Activated effector memory CD4-positive, alpha-beta T cell treated with Interleukin-2 at 50 U/mL for 16 hours (primary cell): ENCODE results near the gene HCST.

Experiments
- DNase-seq: peaks from one replicate; pipeline ENCODE4 v3.0.0-alpha.2; 2020

Gene HCST

GRCh38 chr19:35939307-35940077 lies 37.2 kb downstream of the HCST start:
- DNase-seq: no peak

GRCh38 chr19:35940078-35940775 lies 37.9 kb downstream of the HCST start:
- DNase-seq: no peak

- no peak for DNase-seq
Measured at GRCh38 chr19:35940839-35941238, 38.5 kb downstream of the HCST start.

GRCh38 chr19:35942235-35942634 lies 39.9 kb downstream of the HCST start:
- DNase-seq: no peak

- DNase-seq: no peak
Measured at GRCh38 chr19:35943321-35944301, 41.3 kb downstream of the HCST start.

GRCh38 chr19:35944556-35944955 lies 42.2 kb downstream of the HCST start:
- no peak for DNase-seq

GRCh38 chr19:35945121-35945790 lies 42.9 kb downstream of the HCST start:
- DNase-seq: no peak

- no peak for DNase-seq
Measured at GRCh38 chr19:35946203-35946602, 43.9 kb downstream of the HCST start.

GRCh38 chr19:35949131-35949530 lies 46.8 kb downstream of the HCST start:
- DNase-seq: no peak
